ENCODE measurements around the gene ELOA2.

The ELOA2 gene, protein sequence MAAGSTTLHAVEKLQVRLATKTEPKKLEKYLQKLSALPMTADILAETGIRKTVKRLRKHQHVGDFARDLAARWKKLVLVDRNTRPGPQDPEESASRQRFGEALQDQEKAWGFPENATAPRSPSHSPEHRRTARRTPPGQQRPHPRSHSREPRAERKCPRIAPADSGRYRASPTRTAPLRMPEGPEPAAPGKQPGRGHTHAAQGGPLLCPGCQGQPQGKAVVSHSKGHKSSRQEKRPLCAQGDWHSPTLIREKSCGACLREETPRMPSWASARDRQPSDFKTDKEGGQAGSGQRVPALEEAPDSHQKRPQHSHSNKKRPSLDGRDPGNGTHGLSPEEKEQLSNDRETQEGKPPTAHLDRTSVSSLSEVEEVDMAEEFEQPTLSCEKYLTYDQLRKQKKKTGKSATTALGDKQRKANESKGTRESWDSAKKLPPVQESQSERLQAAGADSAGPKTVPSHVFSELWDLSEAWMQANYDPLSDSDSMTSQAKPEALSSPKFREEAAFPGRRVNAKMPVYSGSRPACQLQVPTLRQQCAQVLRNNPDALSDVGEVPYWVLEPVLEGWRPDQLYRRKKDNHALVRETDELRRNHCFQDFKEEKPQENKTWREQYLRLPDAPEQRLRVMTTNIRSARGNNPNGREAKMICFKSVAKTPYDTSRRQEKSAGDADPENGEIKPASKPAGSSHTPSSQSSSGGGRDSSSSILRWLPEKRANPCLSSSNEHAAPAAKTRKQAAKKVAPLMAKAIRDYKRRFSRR

DNA sequence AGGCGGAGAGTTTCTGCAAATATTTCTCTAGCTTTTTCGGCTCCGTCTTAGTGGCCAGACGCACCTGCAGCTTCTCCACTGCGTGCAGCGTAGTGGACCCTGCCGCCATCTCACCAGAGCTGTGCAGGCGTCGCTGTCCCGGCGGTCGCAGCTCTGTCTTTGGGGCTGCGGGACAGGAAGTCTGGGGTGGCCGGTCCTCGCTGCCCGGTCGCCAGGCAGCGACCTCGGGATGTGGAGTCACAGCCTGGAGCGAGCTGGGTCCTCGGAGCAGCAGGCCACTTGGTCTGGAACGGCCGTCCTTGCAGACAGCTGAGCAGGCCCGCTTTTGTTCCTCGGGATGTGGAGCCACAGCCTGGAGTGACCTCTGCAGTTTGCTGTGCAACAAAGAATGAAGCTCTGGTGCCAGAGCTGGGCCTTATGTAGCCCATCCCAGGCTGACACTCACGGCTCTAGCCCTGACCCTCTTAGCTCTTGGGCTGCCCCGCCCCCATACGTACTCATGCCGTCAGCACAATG lies at the start of gene ELOA2:
Gene ELOA2, minus strand, starts transcription at position 466 of the 516 bp plus-strand sequence. Its CDS starts 357 bp downstream, at position 109.
- H2AFZ ChIP-seq (ENCODE audit: low read length, unreplicated experiment) = no peak within 1 kb of the TSS
- no peaks in the 10 kb centered on the region for H3K27me3 ChIP-seq (ENCODE audit: insufficient read depth, low read length)
- no peaks in the 10 kb centered on the region for H3K4me1 ChIP-seq (ENCODE audit: control insufficient read depth, insufficient read depth, low read length, unreplicated experiment)
- H3K79me2 ChIP-seq (ENCODE audit: control insufficient read depth, insufficient read depth, low read length, unreplicated experiment) = no peaks in the 10 kb centered on the region
- no peaks in the 10 kb centered on the region for H3K36me3 ChIP-seq (ENCODE audit: insufficient read depth, low read length)
- H3K4me3 ChIP-seq (ENCODE audit: low read depth, low read length) = no peak within 1 kb of the TSS
- H3K27ac ChIP-seq (ENCODE audit: low read depth, low read length) = no peak within 1 kb of the TSS

DNA sequence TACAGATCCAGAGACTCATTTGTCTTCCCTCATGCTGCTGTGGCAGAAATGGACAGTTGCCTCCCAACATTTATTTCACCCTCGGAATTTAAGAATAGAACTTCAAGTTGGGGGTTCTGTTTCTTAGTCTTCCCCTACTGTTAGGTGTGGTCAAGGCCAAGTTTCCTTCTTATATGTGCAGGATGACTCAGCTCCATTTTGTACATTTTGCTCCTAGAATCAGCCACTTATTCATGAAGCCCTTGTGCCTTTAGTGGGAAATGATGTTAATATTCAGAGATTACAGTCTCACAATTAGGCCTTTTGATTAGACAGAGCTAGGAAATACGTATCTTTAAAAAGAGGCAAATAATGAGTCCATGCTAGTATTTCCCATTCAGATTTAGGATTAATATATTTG lies 46.2 kb upstream of the ELOA2 start:
- H3K4me1 ChIP-seq (ENCODE audit: control insufficient read depth, insufficient read depth, low read length, unreplicated experiment) = peaks cover 8% of the 10 kb centered on the region
- no peak overlapping the region for H2AFZ ChIP-seq (ENCODE audit: low read length, unreplicated experiment)
- no peaks in the 10 kb centered on the region for H3K27me3 ChIP-seq (ENCODE audit: insufficient read depth, low read length)
- H3K79me2 ChIP-seq (ENCODE audit: control insufficient read depth, insufficient read depth, low read length, unreplicated experiment) = no peaks in the 10 kb centered on the region
- no peak overlapping the region for H3K4me3 ChIP-seq (ENCODE audit: low read depth, low read length)
- no peaks in the 10 kb centered on the region for H3K36me3 ChIP-seq (ENCODE audit: insufficient read depth, low read length)
- no peak overlapping the region for H3K27ac ChIP-seq (ENCODE audit: low read depth, low read length)

DNA sequence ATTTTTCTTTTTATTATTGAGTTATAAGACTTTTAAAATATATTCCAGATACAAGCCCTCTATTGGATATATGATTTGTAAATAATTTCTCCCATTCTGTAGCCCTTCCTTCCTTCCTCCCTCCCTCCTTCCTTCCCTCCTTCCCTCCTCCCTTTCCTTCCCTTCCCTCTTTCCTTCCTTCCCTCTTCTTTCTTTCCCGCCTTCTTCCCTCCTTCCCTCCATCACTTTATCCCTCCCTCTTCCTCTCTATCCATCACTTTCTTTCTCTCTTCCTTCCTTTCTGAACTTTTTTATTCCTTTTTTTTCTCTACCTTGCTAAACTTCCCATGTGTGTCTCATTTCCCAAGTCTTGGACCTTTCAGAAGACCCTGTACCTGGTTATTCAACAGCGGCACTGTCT lies 45.5 kb upstream of the ELOA2 start:
- H3K4me1 ChIP-seq (ENCODE audit: control insufficient read depth, insufficient read depth, low read length, unreplicated experiment) = peaks cover 8% of the 10 kb centered on the region
- H3K27me3 ChIP-seq (ENCODE audit: insufficient read depth, low read length) = no peaks in the 10 kb centered on the region
- no peak overlapping the region for H3K27ac ChIP-seq (ENCODE audit: low read depth, low read length)
- H3K4me3 ChIP-seq (ENCODE audit: low read depth, low read length) = no peak overlapping the region
- H2AFZ ChIP-seq (ENCODE audit: low read length, unreplicated experiment) = no peak overlapping the region
- no peaks in the 10 kb centered on the region for H3K79me2 ChIP-seq (ENCODE audit: control insufficient read depth, insufficient read depth, low read length, unreplicated experiment)
- H3K36me3 ChIP-seq (ENCODE audit: insufficient read depth, low read length) = no peaks in the 10 kb centered on the region

DNA sequence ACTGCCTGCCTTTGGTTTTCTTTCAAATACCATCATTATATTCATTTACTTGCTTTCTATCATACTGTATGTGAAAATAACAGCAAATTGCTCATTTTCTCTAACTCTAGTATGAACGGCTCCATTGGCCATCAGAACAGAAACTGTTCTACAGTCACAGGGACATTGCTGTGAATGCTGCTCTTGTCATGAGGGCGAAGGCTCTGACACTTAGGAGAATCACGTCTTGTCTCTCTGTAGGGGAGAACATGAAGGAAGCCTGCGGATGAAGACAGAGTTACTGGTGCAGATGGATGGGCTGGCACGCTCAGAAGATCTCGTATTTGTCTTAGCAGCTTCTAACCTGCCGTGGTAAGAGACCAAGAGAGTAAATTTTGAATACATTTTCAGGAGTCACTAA lies 41.7 kb upstream of the ELOA2 start:
- H3K79me2 ChIP-seq (ENCODE audit: control insufficient read depth, insufficient read depth, low read length, unreplicated experiment) = no peaks in the 10 kb centered on the region
- H3K27me3 ChIP-seq (ENCODE audit: insufficient read depth, low read length) = no peaks in the 10 kb centered on the region
- no peak overlapping the region for H2AFZ ChIP-seq (ENCODE audit: low read length, unreplicated experiment)
- peaks cover 15% of the 10 kb centered on the region for H3K4me1 ChIP-seq (ENCODE audit: control insufficient read depth, insufficient read depth, low read length, unreplicated experiment)
- no peak overlapping the region for H3K4me3 ChIP-seq (ENCODE audit: low read depth, low read length)
- H3K36me3 ChIP-seq (ENCODE audit: insufficient read depth, low read length) = no peaks in the 10 kb centered on the region
- H3K27ac ChIP-seq (ENCODE audit: low read depth, low read length) = no peak overlapping the region

DNA sequence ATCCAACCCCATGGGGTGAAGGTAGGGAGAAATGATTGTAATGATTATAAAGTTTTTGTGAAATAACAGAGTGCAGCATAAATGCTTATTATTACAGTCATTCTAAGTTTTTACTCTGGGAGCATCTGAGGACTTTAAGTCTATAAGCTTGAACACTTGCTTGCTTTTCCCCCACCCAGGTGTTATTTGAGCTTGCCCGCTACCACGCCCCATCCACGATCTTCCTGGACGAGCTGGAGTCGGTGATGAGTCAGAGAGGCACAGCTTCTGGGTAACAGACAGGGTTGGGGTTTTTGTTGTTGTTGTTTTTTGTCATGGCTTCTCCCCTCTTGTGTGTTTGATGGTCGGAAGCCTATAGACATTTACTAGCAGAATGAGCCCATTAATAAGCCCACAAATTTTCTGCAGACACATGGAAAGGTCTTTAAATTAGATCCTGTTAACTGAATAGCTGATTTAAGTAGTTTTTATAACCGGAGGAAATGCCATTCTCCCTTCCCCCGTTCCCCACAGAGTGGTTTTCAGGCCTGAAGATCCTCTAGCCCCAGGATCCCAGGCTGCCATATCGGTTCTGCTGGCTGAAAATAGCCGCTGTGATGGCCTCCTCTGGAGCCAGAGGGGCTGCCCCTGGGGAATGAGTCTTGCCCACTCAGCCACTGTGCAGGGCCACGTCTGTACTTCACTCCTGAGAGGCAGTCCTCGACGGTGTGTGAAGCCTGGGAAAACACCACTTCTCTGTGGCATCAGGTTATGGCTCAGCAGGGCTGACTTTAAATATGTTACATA lies 39.9 kb upstream of the ELOA2 start:
- Histone ChIP-seq H3K27me3 (ENCODE audit: insufficient read depth, low read length) (no peaks in the 10 kb centered on the region), H3K4me3 (ENCODE audit: low read depth, low read length) (no peak overlapping the region), H3K4me1 (ENCODE audit: control insufficient read depth, insufficient read depth, low read length, unreplicated experiment) (peaks cover 7% of the 10 kb centered on the region), H2AFZ (ENCODE audit: low read length, unreplicated experiment) (no peak overlapping the region), H3K79me2 (ENCODE audit: control insufficient read depth, insufficient read depth, low read length, unreplicated experiment) (no peaks in the 10 kb centered on the region), H3K27ac (ENCODE audit: low read depth, low read length) (no peak overlapping the region), H3K36me3 (ENCODE audit: insufficient read depth, low read length) (no peaks in the 10 kb centered on the region)

DNA sequence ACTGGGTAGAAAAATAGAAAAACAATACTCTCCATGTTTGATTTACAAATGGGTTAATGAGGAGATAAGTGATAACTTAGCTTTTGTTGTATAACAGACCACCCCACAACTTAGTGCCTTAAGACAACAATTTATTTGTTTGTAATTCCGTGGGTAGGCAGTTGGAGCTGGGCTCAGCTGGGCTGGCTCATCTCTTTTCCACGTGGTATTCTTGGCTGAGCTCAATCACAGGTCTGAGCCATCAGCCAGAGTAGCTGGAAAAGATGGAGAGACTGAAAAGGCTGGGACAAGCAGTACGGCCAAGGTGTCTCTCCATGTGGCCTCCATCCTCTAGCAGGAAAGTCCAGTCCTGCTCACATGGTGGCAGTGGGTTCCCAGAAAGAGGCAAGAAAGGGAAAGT lies 32.2 kb upstream of the ELOA2 start:
- Histone ChIP-seq H3K27me3 (ENCODE audit: insufficient read depth, low read length) (no peaks in the 10 kb centered on the region), H3K4me3 (ENCODE audit: low read depth, low read length) (no peak overlapping the region), H3K27ac (ENCODE audit: low read depth, low read length) (no peak overlapping the region), H3K79me2 (ENCODE audit: control insufficient read depth, insufficient read depth, low read length, unreplicated experiment) (no peaks in the 10 kb centered on the region), H3K4me1 (ENCODE audit: control insufficient read depth, insufficient read depth, low read length, unreplicated experiment) (no peaks in the 10 kb centered on the region), H3K36me3 (ENCODE audit: insufficient read depth, low read length) (no peaks in the 10 kb centered on the region), H2AFZ (ENCODE audit: low read length, unreplicated experiment) (no peak overlapping the region)

DNA sequence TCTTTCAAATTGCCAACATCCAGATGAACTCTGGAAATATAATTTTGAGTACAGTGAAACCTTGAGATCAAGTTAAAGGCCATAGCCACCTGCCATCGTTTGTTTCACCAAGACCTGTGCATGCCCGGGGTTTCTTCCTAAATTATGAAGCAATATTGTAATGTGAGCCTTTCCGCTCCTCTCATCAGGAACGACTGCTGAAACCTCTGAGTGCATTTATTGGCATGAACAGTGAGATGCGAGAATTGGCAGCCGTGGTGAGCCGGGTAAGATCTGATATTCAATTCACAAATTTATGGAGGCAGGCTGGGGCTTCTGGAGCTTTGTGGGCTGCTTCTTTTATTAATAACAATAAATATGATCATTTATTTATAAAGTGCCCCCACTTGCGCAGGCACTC lies 27.7 kb upstream of the ELOA2 start:
- H3K27ac ChIP-seq (ENCODE audit: low read depth, low read length) = no peak overlapping the region
- H3K4me3 ChIP-seq (ENCODE audit: low read depth, low read length) = no peak overlapping the region

DNA sequence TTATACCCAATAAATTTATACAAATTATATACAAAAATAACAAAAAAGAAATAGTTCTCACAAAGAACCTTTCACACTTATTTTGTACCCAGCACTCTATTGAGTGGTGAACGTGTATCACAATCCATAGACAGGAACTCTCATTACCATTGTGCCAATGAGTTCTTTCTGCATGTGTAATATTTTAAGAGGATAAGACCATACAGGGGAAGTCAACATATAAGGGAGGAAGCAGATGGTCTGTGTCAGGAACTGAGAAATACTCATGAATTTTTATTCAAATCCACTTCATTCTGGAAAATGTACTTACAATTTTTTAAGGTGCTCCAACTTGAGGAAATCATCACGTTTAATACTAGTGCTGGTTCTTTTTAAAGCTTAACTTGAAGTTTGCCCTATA lies 27.1 kb upstream of the ELOA2 start:
- no peaks in the 10 kb centered on the region for H3K36me3 ChIP-seq (ENCODE audit: insufficient read depth, low read length)
- no peaks in the 10 kb centered on the region for H3K79me2 ChIP-seq (ENCODE audit: control insufficient read depth, insufficient read depth, low read length, unreplicated experiment)
- no peak overlapping the region for H2AFZ ChIP-seq (ENCODE audit: low read length, unreplicated experiment)
- no peak overlapping the region for H3K4me3 ChIP-seq (ENCODE audit: low read depth, low read length)
- H3K27me3 ChIP-seq (ENCODE audit: insufficient read depth, low read length) = no peaks in the 10 kb centered on the region
- H3K4me1 ChIP-seq (ENCODE audit: control insufficient read depth, insufficient read depth, low read length, unreplicated experiment) = no peaks in the 10 kb centered on the region
- no peak overlapping the region for H3K27ac ChIP-seq (ENCODE audit: low read depth, low read length)

More for the DNA sequence above, 27.7 kb upstream of the ELOA2 start:
- H2AFZ ChIP-seq (ENCODE audit: low read length, unreplicated experiment) = no peak overlapping the region
- H3K4me1 ChIP-seq (ENCODE audit: control insufficient read depth, insufficient read depth, low read length, unreplicated experiment) = no peaks in the 10 kb centered on the region
- no peaks in the 10 kb centered on the region for H3K36me3 ChIP-seq (ENCODE audit: insufficient read depth, low read length)
- H3K79me2 ChIP-seq (ENCODE audit: control insufficient read depth, insufficient read depth, low read length, unreplicated experiment) = no peaks in the 10 kb centered on the region
- no peaks in the 10 kb centered on the region for H3K27me3 ChIP-seq (ENCODE audit: insufficient read depth, low read length)

DNA sequence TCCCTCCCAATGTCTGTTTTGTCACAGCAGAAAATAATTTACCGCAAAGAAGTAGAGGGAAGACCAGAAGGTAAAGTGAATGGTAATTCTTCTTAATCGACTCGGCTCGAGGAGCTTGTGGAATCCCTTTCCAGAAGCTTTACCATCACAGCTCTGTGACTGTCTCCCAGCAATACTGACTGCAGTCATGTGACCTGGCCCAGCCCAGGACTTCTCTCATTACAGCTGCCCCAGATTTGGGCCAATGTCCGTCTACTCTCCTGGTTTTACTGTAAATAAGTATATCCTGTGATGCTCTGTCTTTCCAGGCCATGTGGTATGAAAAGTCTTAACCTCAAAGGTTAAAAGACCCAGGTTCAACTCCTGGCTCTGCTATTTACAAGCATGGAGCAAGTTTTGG lies 18.9 kb upstream of the ELOA2 start:
- H3K79me2 ChIP-seq (ENCODE audit: control insufficient read depth, insufficient read depth, low read length, unreplicated experiment) = no peaks in the 10 kb centered on the region
- H3K4me3 ChIP-seq (ENCODE audit: low read depth, low read length) = no peak overlapping the region
- H3K4me1 ChIP-seq (ENCODE audit: control insufficient read depth, insufficient read depth, low read length, unreplicated experiment) = no peaks in the 10 kb centered on the region
- no peak overlapping the region for H3K27ac ChIP-seq (ENCODE audit: low read depth, low read length)
- H2AFZ ChIP-seq (ENCODE audit: low read length, unreplicated experiment) = no peak overlapping the region
- no peaks in the 10 kb centered on the region for H3K36me3 ChIP-seq (ENCODE audit: insufficient read depth, low read length)
- no peaks in the 10 kb centered on the region for H3K27me3 ChIP-seq (ENCODE audit: insufficient read depth, low read length)

DNA sequence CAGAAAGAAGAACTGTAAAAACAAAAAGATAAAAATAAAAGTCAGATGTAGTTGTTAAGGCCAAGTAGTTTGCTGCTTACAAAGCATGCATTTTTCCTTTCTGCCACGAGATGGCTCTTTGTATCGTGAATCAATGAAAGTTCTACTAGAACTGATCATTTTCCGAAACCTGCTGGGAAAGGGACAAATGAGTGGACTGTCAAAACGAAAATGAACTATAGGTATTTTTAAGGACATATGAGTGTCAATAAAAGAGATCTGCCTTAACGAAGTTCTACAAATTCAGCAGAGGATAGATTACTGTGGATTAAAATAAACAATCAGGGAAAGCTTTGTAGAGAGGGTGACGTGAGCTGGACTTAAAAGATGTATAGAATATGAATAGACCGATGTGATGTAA lies 15.0 kb upstream of the ELOA2 start:
- Histone ChIP-seq H3K27me3 (ENCODE audit: insufficient read depth, low read length) (no peaks in the 10 kb centered on the region), H3K79me2 (ENCODE audit: control insufficient read depth, insufficient read depth, low read length, unreplicated experiment) (no peaks in the 10 kb centered on the region)

More for the DNA sequence above, 15.0 kb upstream of the ELOA2 start:
- H2AFZ ChIP-seq (ENCODE audit: low read length, unreplicated experiment) = no peak overlapping the region
- no peak overlapping the region for H3K4me3 ChIP-seq (ENCODE audit: low read depth, low read length)
- H3K27ac ChIP-seq (ENCODE audit: low read depth, low read length) = no peak overlapping the region
- H3K36me3 ChIP-seq (ENCODE audit: insufficient read depth, low read length) = no peaks in the 10 kb centered on the region
- H3K4me1 ChIP-seq (ENCODE audit: control insufficient read depth, insufficient read depth, low read length, unreplicated experiment) = no peaks in the 10 kb centered on the region
